GM10248 (cell line): ENCODE results near the gene NMUR2.

Experiments
- CTCF ChIA-PET: fragments of 300-600 bp; sonication (Branson Sonifier 250); formaldehyde crosslinking; extraction: SDS; loops from one replicate; lab custom pipeline; 2021; ENCODE audit warnings: antibody characterized with exemption; lab: Yijun Ruan, JAX
- POLR2A ChIA-PET: fragments of 350-650 bp; sonication (Branson Sonifier 250); formaldehyde crosslinking; extraction: SDS; loops from one replicate; lab custom pipeline; 2020; ENCODE audit warnings: antibody characterized with exemption; lab: Yijun Ruan, JAX
- DNase-seq: peaks from one replicate; pipeline ENCODE4 v3.0.0; 2012; ENCODE audit errors: extremely low spot score
- CTCF ChIP-seq: IDR thresholded peaks from 2 replicates; pipeline ENCODE4 v1.5.1; 2012; ENCODE audit warnings: mild to moderate bottlenecking, low read depth; ENCODE audit errors: extremely low read depth, missing control alignments, control extremely low read depth

NMUR2 gene

GRCh38 chr5:152424501-152424900 is 19.4 kb upstream of the NMUR2 start:
- no peak for DNase-seq
- POLR2A ChIA-PET, result no interaction called here
- CTCF ChIA-PET, result interaction anchor here (0.9 to 1.4 kb wide), 2 partner anchors 21 to 39 kb away, joined by 3 read pairs; no protein-coding TSS in a partner anchor

DNA sequence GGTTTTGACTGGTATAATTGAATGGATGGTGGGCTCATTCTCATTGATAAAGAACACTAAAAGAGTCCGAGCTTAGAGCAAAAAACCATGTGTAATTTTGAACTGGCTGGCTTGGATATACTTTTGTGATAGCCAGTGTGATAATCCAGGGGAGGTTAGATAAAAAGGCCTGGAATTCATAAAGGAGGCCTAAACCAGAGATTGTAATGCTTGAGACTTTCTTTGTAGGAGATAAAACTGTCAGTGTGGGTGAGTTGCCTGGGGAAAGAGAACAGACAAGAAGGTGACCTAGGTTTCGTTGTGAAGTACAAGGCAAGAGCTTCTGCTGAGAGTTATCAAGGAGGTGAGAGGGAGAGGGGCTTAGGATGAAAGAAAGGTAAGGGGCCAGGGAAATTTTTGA is 17.0 kb upstream of the NMUR2 start:
- CTCF ChIA-PET, result no interaction called here

More at GRCh38 chr5:152424501-152424900, 19.4 kb upstream of the NMUR2 start:
- no peak for TF ChIP-seq CTCF

DNA sequence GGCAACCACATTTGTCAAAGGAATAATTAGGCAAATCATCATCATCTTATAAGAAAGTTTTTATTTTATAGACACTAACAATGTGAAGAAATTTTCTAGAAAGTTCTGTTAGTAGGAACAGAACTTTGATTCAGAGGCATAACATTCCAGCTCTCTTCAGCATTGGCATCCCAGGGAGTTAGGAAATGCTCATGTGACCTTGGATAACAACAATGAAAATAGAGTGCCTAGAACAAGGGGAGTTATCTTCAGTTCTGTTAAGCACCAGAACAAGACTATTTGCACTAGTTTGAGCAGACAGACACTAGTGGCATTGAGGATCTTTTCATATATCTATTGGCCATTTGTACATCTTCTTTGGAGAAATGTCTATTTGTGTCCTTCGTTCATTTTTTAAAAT is 7.0 kb upstream of the NMUR2 start:
- TF ChIP-seq CTCF, result no peak
- no peak for DNase-seq
- ChIA-PET CTCF (interaction anchor here (1.3 kb wide), 1 partner anchor 63 kb away, joined by 3 read pairs; no protein-coding TSS in a partner anchor), POLR2A (no interaction called here)

More for the DNA sequence above, 17.0 kb upstream of the NMUR2 start:
- TF ChIP-seq CTCF, result no peak
- POLR2A ChIA-PET, result no interaction called here
- no peak for DNase-seq

GRCh38 chr5:152406082-152406481 is 1.0 kb upstream of the NMUR2 start:
- no peak for DNase-seq
- ChIA-PET CTCF (interaction anchor here (1.0 kb wide), 1 partner anchor 21 kb away, joined by 3 read pairs; no protein-coding TSS in a partner anchor), POLR2A (no interaction called here)
- TF ChIP-seq CTCF, result no peak

DNA sequence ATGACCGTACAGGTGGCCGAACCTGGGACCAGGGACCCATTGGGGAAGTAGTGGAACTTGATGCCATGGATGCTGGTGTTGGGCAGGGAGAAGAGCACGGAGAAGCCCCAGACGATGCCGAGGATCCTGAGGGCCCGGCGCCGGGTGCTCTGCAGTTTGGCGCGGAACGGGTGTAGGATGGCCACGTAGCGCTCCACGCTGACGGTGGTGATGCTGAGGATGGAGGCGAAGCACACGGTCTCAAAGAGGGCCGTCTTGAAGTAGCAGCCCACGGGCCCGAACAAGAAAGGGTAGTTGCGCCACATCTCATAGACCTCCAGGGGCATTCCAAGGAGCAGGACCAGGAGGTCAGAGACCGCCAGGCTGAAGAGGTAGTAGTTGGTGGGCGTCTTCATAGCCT is 585 bp downstream of the NMUR2 start:
- TF ChIP-seq CTCF, result no peak
- no peak for DNase-seq
- ChIA-PET POLR2A (no interaction called here), CTCF (interaction anchor here (1.1 to 1.3 kb wide), 3 partner anchors 10 to 56 kb away, joined by 3 read pairs; no protein-coding TSS in a partner anchor)

DNA sequence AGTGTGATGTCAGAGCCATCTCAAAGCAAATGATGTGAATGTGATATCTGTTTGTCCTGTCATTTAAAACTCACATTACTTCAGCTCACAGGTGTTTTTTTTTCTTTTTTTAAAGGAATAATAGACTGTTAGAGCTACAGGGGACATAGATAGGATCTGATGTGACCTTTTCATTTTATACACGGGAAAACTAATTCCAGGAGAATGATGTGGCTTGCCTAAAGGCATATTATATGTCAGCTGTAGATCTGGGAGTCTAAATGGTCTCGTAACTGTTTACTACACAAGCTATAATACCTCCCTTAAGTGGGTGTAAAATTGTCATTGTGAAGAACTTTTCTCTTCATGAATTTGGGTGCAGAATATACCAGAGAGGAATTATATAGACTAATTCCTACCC is 2.0 kb downstream of the NMUR2 start:
- CTCF ChIA-PET, result interaction anchor here (0.9 to 1.7 kb wide), 3 partner anchors 9 to 21 kb away, joined by 3 to 6 read pairs (median 3); no protein-coding TSS in a partner anchor
- DNase-seq, result no peak
- no peak for TF ChIP-seq CTCF
- POLR2A ChIA-PET, result no interaction called here
